Fibroblast of the aortic adventitia (primary cell): ENCODE results near the gene PTAFR. TPM values are rescaled to one million over a fixed set of nuclear protein-coding genes. Genes with fewer than 3 reads are reported as not detected.

Source experiments
- DNase-seq: peaks from one replicate; pipeline ENCODE4 v3.0.0-alpha.2; 2010; ENCODE audit warnings: low read depth
- H3K4me3 ChIP-seq: 2 replicates; pipeline ENCODE4 v1.5.1; 2011; ENCODE audit warnings: low read depth, mild to moderate bottlenecking, control low read depth, low read length, moderate library complexity
- total RNA-seq: library from RNA; depleted of rRNA; stranded (reverse); fragments of >200 nt; gene quantifications from 2 replicates; pipeline ENCODE4 v1.2.3, GENCODE V29; 2012; ENCODE audit warnings: low replicate concordance
- TF ChIP-seq, protein P1 (sequence below): IDR thresholded peaks from 2 replicates; pipeline ENCODE4 v1.5.1; 2011; ENCODE audit warnings: mild to moderate bottlenecking, low read length, control low read depth, inconsistent platforms; ENCODE audit not compliant: insufficient read depth

Gene PTAFR
- total RNA-seq, 1 donor, result under 0.01 TPM

DNA sequence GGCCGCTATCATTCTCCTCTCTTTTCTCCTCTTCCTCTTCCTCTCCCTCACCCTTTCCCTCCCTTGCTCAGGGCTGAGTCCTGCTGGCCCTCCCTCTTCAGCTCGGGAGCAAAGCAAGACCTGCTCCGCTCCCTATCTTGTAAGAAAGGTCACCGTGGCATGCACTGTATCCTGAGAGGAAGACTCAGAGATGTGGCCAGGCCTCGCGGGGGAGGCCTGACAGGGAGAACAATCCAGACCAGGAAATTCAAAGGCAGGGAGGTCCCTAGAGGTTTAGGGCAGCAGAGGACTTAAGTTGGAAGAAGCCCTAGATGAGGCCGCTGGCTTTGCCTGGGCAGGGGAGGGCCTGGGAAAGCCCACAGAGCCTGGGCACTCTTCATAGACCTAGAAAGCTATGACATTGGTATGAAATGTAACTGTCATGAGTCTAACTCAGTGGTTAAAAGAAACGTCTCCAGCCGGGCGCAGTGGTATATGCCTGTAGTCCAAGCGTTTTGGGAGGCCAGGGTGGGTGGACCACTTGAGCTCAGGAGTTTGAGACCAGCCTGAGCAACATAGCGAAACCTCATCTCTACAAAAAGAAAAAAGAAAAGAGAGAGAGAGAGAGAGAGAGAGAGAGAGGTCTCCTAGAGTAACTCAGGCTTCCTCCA lies 14.6 kb upstream of the PTAFR start:
- DNase-seq, result peak; percentile 25
- TF ChIP-seq, protein P1, sequence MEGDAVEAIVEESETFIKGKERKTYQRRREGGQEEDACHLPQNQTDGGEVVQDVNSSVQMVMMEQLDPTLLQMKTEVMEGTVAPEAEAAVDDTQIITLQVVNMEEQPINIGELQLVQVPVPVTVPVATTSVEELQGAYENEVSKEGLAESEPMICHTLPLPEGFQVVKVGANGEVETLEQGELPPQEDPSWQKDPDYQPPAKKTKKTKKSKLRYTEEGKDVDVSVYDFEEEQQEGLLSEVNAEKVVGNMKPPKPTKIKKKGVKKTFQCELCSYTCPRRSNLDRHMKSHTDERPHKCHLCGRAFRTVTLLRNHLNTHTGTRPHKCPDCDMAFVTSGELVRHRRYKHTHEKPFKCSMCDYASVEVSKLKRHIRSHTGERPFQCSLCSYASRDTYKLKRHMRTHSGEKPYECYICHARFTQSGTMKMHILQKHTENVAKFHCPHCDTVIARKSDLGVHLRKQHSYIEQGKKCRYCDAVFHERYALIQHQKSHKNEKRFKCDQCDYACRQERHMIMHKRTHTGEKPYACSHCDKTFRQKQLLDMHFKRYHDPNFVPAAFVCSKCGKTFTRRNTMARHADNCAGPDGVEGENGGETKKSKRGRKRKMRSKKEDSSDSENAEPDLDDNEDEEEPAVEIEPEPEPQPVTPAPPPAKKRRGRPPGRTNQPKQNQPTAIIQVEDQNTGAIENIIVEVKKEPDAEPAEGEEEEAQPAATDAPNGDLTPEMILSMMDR, result no peak
- H3K4me3 ChIP-seq, result no peak overlapping the region

DNA sequence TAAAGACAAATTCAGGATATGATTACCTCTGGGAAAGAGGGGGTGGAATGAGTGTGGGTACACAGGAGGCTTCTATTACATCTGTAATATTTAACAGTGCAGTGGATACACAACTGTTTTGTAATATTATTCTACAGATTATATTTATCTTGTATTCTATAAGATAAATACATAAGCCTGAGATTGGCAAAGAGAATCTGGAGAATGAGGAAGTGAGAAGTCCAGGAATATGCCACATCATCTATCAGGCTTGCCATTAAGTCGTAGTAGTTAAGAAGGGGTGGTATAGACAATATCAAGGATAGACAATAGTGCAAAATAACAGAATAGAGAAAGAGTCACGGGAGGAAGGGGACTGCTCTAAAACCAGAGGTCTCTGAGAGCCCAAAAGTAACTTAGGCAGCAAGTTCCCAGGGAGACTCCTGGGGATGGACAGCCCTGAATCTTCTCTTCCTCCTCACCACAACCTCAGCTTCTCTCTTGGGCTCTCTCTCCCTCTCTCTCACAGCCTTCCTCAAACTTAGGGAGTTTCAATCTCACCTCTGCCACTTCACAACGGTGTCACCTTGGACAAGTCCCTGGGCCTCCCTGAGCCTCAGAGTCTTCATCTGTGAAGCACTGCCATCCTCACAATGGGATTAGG lies 14.0 kb upstream of the PTAFR start:
- DNase-seq, result no peak
- H3K4me3 ChIP-seq, result no peak overlapping the region
- TF ChIP-seq, protein P1, result no peak

DNA sequence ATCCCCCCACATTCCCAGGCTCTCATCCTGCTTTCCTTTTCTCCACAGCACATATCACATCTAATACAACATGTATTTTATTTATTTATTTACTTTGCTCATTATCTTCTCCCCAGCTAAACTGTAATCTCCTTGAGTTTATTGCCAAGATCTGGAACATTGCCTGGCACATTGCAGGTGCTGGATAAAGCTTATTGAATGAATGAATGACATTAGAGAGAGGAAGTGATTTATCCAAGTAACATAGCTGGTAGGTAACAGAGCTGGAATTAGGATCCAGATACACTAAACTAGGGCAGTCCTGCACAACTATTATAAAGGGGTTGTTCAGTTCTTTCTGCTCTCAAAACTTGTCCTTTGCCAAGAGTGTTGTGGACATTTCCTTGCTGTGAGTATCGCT lies 8.6 kb upstream of the PTAFR start:
- TF ChIP-seq, protein P1, result no peak
- no peak for DNase-seq
- no peak overlapping the region for H3K4me3 ChIP-seq

DNA sequence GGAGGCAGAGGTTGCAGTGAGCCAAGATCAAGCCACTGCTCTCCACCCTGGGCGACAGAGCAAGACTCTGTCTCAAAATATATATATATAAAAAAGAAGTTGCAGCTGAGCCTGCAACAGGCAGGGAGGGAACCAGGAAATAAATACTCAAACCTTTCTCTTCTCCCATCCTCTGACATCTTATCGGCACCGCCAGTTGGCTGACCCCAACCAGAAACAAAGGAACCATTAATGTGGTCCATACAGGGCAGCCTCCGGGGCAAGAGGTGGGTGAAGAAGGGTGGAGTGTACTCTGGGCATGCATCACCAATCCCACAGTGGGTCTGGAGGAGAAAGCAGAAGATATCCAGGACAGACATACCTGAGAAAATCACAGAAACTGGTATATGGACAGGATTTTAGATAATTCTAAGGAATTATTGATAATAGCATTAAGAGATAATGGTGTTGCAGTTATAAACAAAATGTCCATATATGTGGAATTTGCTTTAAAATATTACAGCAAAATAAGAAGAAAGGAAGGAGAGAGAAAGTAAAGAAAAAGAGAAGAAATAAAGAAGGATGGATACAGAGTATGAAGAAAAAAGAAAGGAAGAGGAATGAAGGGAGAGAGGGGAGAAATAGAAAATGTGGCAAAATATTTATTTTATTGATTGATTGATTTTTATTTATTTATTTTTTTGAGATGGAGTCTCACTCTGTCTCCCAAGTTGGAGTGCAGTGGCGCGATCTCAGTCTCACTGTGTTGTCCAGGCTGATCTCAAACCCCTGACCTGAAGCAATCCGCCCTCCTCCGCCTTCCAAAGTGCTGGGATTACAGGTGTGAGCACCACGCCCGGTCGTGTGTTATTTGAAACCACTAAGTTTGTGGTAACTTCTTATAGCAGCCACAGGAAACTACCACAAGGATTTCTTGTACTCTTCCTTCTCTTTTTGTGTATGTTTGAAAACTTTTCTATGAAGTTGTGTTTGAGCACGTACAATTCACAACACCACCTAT lies 4.1 kb upstream of the PTAFR start:
- TF ChIP-seq, protein P1, result no peak
- DNase-seq, result no peak
- no peak overlapping the region for H3K4me3 ChIP-seq

DNA sequence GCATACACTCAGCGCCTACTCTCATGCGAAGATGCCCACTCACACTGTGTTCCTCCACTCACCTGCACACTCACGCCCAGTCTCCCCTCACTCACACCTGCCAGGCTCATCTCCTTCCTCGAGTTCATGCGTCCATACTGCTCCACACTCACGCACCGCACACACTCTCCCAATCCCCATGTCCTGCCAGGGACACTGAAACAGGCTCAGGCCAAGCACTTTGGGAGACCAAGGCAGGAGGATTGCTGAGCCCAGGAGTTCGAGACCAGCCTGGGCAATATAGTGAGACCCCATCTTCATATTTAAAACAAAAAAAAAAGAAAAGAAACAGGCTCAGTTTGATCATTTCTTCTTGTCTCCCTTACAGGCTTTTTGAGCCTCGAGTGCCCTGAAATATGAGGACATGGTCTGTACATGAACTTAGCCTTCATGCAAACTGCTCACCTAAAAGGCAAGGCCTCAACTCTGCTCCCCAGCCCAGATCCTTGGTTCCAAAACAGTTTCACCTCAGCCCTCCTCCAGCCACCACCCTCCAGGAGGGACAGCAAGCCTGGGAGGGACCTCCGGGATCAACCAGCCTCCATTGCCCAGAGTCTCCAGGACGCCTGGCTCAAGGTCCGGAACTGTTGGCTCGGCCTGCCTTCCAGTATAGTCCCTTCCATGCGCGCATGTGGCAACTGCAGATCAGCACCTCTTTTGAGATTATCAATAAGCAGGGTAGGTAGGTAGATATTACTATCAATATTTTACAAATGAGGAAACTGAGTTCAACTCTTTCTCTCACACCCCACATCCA lies 2.4 kb upstream of the PTAFR start:
- no peak for DNase-seq
- TF ChIP-seq, protein P1, result no peak
- no peak overlapping the region for H3K4me3 ChIP-seq

GRCh38 chr1:28175955-28176485 lies 470 bp downstream of the PTAFR start:
- DNase-seq, result no peak
- TF ChIP-seq, protein P1, result no peak
- H3K4me3 ChIP-seq, result no peak overlapping the region
